Smooth muscle cell of the brain vasculature (primary cell): Measurements from ENCODE around the gene TBC1D4.
"Not testable (repeated sequence)": the region's sequence is repeated elsewhere in the genome, so short reads cannot be mapped to it uniquely, and the experiment has no call there.

Experiments used
- DNase-seq: peaks from one replicate; pipeline ENCODE4 v3.0.0-alpha.2; 2012; ENCODE audit warnings: low read depth, low spot score

Gene TBC1D4

DNA sequence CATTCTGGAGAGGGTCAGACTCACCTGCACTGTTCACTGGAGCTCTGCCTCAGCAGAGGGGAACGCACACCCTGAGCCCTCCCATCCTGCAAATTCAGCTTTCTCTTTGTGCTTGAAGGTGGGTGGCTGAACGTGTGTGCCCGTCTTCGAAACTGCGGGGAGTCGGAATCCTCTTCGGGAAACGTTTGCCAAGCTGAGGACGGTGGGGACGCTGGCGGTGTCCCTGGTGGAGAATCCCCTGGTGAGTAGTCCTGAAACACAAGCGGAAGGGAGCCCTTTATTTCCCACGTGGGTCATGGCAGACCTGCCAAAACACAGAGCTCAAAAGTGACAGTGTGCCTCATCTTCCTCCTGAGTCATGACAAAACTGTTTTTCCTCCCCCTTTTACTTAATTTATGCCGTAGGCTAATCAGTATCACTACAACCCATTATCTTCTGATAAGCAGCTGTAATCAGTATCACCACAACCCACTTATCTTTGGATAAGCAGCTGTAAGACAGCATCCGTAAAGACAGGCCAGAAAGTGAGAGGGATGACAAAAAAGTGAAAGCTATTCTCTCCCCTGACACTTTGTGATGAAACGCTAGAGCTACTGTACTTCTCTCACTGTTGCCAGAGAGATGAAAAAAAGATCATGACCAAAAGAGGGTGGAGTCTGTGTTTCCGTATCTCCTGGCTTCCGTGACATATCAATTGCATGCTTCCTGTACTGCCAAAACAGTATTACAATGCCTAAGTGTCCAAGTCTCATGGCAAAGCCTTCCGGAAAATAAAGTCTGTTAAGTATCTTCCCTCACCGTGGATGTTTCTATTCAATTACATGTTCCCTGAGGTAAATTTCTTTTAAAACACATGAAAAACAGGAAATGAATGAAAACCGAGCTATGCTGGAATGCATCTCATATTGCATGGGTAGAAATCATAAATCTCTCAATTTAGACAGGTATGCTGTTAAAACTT, 155.5 kb downstream of the TBC1D4 start:
- no peak for DNase-seq

DNA sequence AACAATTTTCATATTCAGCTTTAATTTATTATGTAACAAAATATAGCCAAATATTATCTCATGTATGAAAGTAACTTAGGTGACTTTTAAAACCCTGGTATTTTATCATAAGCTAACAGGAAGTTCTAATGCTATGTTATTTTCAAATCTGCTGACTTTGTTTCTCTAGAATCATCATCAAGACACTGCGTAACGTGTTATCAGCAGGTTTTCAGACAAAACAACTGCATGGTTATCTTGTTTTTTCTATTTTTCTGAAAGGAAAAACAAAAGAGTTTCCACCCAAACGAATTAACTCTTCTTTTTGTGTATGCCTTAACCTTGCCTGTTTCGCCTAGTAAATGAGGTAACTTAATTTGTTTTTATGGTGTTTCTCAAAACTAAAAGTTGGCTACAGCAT, 156.3 kb downstream of the TBC1D4 start:
- no peak for DNase-seq

GRCh38 chr13:75324413-75324940, 157.5 kb downstream of the TBC1D4 start:
- DNase-seq: no peak

DNA sequence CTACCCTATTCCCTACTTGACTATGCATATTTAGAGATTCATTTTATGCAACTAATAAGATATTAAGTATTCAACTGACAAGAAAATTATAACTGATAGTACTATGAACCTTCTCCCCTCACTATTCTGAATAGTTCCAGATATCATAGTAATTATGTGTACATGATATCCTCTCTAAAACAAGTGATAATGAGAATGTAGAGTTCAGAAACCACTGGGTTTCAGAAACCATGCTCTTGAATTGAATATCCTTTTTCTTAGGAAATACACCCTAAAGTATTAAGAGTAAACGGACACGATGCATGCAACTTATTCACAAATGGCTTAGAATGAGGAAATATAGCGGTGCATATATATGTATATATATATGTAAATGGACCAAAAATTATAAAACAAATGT, 160.9 kb downstream of the TBC1D4 start:
- no peak for DNase-seq

- DNase-seq: no peak
These were observed 162.7 kb downstream of the TBC1D4 start for GRCh38 chr13:75319254-75319653.

DNA sequence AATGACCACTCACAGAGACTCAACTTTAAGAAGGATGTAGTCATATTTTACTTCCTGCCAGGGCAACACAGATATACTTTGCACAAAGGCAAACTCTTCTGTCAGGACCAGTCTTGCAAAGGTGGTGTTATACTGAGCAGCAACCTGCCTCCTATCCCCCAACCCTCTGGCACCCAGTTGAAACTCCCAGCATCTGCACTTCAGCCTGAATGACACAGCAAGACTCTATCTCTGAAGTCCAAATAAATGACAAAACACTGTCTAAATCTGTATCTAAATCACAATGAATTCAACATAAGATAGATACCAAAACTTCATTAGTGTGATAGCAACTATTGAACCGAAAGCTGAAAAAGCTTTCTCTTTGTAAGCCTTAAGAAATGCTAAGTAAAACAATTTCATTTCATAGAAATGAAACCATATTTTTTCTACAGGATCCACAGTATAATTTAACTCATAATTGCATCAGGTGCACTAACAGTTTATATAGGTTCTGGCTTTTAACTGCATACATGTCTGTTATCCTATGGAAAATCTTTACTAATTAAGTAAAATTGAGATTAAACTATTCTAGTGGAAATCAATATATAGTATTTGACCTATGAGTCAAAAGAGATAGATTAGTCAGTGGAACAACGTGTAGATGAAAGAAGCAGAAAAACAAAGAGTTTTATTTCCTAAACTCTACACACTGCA, 163.7 kb downstream of the TBC1D4 start:
- no peak for DNase-seq

- no peak for DNase-seq
These were observed 165.5 kb downstream of the TBC1D4 start for GRCh38 chr13:75316427-75316826.

DNA sequence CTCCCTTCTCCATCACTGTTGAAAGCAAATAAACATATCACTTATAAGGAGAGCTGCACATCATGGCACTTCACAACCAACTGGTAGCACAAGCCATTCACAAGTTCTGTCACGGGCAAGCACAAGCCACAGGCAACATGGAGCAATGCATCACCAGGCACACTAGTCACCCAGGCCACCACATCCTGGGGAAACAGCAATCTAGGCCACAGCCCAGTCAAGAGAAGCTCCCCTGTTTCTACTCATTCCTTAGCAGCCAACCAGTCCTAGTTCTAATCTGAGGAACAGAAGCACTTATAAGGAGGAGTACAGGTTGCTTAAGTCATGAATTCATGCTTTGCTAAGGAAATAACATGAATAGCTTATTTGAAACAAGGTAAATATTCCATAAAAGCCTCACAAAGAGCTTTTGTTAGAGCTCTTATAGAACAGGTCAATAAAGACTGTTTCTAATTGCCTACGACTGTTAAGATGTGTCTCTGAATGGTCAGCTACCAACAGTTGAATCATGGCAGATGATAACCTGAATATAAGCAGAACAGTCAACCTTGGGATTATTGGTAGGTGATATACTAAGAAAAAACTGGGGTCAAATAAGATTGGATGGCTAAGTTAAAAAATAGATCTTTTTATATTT, 169.0 kb downstream of the TBC1D4 start:
- DNase-seq: no peak

DNA sequence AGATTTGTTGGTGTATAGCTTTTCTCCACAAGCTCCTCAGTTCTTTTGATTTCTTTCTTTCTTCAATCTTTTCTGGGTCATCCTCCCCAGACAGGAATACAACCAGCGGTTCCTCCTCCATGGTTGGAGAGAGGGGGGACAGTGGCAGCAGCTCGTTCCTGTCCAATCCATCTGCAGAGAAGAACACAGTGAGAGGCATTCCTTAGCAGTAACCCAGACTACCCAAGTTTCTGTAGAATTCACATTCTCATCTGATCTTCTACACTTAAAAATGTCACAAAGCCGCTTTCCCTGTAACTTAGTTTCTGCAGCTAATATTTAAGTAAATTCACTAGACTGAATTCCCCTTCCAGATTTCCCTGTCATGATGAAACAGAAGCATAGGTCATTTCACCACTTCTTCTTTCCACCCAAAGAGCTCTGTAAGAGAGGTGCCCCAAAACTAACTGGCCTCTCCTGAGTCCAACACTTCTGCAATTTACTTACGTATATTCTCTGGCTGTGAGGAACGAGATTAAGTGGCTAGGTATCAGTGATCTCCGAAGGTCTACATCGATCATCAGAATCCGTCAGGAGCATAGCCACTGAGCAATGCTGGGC, 171.9 kb downstream of the TBC1D4 start:
- DNase-seq: no peak

GRCh38 chr13:75308222-75308621, 173.7 kb downstream of the TBC1D4 start:
- DNase-seq: no peak

- DNase-seq: no peak
These were observed 174.5 kb downstream of the TBC1D4 start for GRCh38 chr13:75307370-75307949.

- not testable (repeated sequence) for DNase-seq
These were observed 175.0 kb downstream of the TBC1D4 start for GRCh38 chr13:75306967-75307366.

- no peak for DNase-seq
These were observed 176.9 kb downstream of the TBC1D4 start for GRCh38 chr13:75305059-75305458.

GRCh38 chr13:75303263-75303662, 178.7 kb downstream of the TBC1D4 start:
- no peak for DNase-seq

- DNase-seq: no peak
These were observed 179.8 kb downstream of the TBC1D4 start for GRCh38 chr13:75302071-75302698.

GRCh38 chr13:75299913-75300862, 181.8 kb downstream of the TBC1D4 start:
- no peak for DNase-seq

DNA sequence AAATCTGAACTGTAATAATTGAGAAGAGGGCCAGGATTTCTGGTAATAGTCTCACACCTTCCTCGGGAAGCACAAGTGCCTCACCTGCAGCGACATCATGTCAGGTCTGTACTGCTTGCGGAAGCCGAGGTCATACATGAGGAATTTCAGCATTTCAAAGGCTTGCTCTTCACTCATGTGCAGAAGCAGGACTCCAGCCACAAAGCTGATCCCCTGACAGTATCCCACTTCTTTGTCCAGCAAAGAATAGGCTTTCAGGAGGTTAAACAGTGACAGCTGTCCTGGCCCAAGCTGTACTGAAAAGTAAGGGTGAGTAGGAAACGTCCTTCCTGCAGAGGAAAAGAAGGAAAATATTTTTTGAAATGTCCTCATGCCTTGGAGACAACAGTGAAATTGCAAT, 182.7 kb downstream of the TBC1D4 start:
- no peak for DNase-seq

DNA sequence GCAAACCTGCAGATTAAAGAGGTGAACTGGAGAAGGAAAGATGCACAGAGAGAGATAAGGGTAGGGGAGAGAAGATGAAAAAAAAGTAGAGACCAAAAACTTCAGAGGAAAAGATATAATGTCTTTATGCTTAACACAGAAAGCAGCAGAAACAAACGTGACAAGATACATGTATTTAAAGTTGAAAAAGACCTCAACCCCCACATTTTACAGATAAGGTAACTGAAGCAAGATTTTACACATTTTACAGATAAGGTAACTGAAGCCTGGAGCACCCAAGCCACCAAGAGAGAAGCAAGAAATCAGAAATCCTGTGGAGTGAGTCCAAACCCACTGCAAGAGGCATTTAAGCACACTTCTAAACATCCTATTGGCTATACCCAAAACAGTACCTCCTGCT, 185.3 kb downstream of the TBC1D4 start:
- no peak for DNase-seq

DNA sequence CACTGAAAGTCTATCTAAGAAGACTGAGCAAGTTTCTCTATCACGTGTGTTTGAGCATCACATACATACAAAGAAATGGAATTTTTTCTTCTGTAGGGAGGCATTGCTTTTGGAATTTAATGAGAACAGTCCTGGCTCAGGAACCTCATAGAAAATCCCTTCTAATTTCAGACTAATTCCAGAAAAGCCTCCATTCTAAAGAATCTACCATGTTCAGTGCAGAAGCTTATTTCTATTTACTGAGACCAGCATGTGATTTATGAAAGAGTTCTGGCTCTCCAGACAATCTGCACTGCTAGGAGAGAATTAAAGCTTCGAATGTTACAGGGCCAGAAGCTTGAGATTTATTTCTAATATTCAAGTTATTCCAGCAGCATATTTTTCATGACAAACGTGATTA, 186.8 kb downstream of the TBC1D4 start:
- DNase-seq: no peak

- DNase-seq: no peak
These were observed 187.9 kb downstream of the TBC1D4 start for GRCh38 chr13:75294110-75294509.
